ENCODE data around the gene PLRG1.
"Not testable (repeated sequence)": the region's sequence is repeated elsewhere in the genome, so short reads cannot be mapped to it uniquely, and the experiment has no call there.

The PLRG1 gene

DNA sequence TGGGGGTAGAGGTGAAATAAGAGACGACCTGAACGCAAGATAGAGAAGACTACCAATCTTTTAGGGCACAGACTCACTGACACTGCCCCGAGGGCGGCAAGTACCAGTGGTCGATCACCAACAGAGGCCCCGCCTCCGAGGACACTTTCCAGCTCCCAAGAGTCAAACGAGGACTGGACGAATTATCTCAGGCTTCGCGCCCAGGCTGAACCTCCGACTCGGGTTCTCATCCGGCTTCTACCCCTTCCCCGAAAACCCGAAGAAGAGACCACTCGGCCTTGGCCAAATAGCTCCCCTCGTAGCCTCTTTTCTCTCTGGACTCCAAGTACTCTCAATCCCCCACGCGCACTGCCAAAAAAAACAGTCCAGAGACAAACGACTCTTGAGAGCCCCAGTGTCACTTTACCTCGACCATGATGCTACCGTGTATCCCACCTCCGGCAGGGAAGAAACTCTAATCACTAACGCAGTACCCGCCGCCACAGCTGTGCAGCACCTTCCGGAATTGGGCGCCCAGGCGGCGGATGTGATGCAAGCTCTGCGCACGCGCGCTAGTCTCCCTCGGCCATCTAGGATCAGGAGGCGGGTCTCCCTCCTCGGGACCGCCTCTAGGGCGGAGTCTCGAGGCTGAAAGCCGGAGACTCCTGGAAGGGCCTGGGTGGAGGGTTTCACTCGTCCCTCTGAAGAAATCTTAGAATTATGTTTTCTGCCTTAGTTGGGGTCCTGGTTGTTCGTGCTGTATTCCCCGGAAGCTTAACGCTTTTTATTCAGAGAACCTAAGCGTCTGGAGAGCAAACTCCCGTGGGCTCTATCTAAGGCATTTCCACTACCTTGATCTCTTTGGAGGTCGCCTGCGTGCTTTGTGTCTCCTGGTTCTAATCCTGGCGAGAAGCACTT is at the start of gene PLRG1:
PLRG1 (minus strand) TSS at position 507 of the 897 bp plus-strand sequence; CDS start at position 415, 92 bp downstream.
- DNase-seq = peak; percentile 96

DNA sequence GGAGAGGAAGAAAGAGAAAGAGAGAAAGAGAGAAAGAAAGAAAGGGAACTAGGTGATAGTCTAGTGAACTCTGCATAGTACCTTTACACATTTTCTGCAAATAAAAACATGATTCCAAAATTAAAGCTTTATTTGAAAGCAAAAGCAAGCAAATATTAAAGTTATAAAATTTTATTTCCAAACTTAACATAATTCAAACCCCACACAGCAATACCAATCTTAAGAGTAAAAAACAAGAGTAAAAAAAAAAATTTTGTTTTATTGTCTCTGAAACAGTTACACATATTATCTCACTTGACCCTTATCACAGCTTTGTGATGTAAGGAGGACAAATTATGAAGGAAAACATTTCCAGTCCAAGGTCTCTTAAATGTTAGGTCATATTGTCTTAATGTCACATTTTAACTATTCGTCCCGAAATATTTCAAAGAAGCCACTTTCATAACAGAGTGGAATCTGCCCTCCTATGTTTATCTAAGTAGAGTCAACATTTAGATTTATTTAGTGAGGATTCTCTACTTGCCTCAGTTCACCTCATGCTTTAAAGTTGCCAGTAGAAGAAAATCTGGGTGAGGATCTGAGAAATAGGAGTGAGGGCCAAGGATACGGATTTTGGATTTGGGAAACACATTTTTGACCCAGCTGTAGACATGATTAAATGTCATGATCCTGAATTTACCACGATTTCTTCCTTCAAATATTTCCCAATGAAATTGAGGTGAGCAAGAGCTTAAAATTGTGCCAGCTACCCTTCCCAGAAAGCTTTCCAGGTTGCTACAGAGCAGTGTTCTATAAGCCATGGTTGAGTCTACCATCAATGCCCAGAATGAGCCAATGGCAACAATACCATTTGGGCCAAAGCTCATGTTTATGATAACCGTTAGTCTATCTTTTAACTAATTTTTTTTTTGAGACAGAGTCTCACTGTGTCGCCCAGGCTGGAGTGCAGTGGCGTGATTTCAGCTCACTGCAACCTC is 47.9 kb upstream of the PLRG1 start:
- no peak for DNase-seq

DNA sequence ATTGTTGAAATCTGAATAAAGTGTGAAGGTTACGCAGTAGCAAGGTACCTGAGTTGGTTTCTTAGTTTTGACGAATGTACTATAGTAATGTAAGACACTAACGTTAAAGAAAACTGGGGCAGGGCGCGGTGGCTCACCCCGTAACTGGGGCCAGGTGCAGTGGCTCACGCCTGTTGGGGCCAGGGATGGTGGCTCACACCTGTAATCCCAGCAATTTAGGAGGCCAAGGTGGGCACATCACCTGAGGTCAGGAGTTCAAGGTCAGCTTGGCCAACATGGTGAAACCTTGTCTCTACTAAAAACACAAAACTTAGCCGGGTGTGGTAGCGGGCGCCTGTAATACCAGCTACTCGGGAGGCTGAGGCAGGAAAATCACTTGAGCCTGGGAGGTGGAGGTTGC is 47.1 kb upstream of the PLRG1 start:
- DNase-seq = not testable (repeated sequence)

DNA sequence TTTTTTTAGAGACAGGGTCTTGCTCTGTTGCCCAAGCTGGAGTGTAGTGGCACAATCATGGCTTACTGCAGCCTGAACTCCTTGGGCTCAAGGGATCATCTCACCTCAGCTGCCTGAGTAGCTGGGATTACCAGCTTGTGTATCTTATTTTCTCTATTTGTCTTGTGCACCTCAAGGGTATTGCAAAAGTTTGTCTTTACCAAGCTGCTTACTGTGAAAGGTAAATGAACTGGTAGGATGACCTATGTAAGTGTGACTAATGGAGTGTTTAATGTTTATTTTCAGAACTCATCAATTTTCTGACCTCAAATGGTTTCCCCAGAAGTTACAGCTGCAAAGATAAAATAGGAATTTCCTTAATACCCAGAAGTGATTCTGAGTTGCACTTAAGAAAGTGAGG is 45.6 kb upstream of the PLRG1 start:
- DNase-seq = no peak

DNA sequence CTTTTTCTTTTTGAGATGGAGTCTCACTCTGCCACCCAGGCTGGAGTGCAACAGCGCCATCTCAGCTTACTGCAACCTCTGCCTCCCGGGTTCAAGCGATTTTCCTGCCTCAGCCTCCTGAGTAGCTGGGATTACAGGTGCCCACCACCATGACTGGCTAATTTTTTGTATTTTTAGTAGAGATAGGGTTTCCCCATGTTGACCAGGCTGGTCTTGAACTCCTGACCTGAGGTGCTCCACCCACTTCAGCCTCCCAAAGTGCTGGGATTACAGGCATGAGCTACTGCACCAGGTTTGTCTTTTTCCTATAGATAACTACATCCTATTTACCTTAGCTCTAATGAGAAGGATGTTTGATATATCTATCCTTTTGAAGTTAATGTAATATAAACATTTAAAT is 44.1 kb upstream of the PLRG1 start:
- DNase-seq = not testable (repeated sequence)

DNA sequence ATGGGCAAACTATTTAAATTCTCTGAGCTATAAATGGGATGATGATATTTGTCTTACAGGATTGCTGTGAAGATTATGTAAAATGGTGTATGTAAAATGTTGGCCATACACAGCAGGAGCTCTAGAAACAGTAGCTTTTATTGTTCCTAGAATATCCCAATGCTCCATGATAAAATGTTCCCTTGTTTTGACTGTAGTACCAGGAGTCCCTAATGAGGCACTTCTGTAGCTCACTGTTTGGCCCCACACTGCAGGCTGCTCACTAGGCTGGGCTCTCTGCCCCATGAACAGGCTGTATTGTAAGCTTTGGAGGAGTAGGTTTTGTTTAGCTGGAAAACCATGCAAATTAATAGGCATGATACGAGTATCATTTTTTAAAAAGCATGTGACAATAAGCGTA is 43.7 kb upstream of the PLRG1 start:
- no peak for DNase-seq

DNA sequence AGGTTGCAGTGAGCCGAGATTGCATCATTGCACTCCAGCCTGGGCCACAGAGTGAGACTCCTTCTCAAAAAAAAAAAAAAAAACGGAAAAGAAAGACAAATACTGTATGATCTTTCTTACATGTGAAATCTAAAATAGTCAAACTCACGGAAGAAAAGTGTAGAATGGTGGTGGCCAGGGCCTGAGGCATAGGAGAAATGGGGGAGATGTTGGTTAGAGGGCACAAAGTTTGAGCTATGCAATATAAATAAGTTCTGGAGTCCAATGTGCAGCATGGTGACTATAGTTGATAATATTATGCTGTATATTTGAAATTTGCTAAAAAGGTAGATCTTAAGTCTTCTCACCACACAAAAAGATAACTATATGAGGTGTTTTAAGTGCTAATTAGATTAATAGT is 41.7 kb upstream of the PLRG1 start:
- DNase-seq = no peak

DNA sequence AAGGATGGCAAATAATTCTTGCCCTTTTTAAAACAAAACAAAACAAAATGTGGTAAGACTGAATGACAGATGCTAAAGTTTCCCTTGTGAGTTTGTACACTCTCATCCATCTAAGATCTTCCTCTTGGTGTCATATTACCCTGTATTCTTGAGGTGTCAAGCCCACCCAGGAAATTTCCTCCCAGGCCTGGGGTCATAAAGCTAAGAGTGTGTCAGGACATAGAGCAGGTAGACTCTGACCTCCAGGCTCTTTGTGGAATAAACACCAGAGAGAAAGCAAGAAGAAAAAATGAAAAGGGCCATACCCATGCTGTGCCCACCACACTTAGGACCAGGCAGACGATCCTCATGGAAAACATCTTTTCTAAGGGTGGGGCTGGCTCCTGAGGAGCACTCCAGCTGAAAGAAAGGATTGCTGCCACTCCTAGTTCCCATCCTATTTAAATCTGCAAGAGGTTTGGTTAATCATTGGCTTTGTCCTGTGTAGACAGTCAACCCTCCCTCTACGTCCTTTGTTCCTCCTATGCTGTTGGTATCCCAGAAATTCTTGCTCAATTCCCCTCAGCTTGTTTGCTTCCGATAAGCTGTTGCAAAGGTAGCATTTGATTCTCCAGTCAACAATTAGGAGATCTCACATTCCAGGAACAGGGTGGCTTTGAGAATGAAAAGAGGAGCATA is 40.3 kb upstream of the PLRG1 start, which contains the start of gene FGA:
FGA (minus strand) TSS at position 414 of the 678 bp plus-strand sequence; CDS start at position 359, 55 bp downstream.
- no peak for DNase-seq

DNA sequence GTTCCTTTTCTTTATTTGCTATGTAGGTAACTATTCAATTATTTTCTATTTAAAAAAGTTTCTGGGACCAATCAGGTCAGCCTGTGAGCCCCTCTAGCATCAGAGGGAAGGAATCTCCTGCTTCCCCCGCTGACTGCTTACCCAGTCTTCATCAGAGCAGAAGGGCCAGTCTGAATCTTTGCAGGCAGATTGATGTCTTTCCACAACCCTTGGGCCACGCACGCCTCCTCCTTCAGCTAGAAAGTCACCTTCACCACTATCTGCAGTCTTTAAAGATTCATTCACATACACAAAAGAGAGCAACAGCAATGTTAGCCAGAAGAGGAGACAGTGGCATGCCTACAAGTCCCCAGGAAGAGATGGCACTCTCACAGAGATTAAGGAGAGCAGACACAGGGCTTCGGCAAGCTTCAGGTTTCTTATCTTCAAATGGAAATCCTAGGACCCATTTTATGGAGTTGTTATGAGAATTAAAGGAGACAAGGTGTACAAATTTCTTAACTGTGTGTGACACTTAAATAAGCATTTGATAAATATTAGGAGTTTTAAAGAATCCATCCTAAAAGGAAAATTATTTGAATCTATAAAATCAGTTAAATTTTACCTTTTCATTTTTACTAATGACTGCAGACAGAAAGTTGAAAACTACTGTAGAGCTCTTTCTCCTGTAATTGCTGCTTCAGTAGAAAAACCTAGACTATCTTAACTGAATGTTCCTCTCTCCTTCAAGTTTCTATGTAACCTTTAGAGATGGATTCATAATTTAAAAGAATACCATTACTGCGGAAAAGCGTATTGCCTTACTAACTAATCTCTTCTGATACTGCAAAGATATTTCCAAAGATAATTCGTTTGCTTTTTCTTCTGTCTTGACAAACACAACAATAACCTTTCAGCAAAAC is 39.3 kb upstream of the PLRG1 start:
- DNase-seq = no peak

DNA sequence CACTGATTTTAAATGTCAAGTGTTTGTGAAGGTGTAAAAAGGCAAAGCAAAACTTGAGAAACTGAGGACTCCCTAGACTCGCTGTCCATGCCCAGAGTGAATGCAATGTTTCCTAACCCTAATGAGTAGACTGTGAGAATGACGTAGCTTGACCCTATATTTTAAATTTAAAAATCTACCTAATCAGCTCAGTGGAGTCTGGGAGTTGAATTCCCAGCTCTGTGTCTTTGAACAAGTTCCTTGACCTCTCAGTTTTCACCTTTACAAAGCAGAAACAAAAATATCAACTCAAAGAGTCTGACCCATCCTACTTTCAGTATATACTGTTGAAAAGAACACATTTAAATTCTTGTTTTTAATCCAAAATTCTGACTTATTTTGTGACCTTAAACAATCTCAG is 38.0 kb upstream of the PLRG1 start:
- no peak for DNase-seq

DNA sequence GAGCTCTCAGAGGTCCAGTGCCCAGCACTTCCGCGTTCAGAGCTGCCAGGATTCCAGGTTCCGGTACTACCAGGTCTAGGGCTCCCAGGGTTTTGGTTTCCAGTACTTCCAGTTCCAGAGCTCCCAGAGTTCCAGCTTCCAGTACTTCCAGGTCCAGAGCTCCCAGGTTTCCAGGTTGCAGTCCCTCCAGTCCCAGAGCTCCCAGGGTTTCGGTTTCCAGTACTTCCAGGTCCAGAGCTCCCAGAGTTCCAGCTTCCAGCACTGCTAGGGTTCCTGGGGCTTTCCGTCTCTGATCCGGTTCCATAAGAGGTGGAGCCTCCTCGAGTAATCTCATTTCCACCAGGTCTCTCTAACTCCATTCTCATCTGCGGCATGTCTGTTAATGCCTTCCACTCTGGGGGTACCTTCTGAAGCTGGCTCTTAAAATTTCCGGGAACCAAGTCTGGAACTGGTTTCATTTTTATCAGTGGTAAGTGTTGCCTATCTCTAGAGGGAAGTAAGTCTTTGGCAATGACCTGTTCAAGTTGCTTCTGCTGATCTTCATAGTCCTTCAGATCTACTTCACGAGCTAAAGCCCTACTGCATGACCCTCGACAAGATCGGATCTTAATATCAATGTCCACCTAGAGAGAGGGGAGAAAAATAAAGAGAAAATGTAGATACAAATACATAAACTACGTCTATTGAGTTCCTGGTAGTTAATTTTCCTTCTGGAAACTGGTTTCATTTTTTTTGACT is 36.3 kb upstream of the PLRG1 start:
- no peak for DNase-seq

DNA sequence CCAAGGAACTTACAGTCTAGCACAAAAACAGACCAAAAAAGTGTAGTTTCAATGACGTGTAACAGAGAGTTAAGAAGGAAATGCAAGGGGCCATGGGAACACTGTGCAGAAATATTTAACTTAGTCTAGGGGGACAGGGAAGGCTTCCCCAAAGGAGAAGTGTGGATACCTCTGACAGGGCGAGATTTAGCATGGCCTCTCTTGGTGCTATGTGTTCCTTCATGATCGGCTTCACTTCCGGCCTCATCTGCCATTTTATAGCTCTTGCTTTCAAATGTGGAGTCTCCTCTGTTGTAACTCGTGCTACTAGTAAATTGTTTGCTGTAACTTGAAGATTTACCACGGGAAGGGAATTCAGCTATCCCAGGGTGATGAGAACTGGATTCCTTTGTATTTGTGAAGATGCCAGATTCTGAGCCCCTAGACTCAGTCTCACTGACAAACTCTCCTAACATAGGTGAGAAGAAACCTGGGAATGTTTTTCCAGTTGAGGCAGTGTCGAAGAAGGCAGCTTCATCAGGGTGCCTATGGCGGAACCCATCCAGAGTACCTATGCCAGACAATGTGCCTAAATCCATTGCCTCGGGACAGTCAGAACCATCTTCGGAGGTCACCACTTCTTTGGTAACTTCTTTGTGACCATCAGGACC is 35.3 kb upstream of the PLRG1 start:
- no peak for DNase-seq

DNA sequence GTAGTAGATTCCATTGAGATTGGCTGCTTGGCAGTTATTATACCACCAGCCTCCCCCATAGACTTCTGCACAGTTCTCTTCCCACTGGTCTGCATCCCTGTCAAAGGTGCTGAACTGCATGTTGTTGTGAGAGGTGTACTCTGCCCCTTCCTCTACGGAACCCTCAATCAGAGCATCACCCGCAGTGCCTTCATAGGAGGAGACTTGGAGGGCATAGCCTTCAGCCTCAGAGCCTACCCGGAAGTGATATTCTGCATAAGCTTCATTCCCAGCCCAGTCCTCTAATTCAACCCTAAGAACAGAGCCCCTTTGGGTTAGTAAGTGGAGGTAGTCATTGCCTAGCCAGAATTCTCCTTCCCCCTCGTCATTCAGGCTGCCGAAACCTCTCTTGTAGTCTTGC is 34.1 kb upstream of the PLRG1 start:
- DNase-seq = no peak

DNA sequence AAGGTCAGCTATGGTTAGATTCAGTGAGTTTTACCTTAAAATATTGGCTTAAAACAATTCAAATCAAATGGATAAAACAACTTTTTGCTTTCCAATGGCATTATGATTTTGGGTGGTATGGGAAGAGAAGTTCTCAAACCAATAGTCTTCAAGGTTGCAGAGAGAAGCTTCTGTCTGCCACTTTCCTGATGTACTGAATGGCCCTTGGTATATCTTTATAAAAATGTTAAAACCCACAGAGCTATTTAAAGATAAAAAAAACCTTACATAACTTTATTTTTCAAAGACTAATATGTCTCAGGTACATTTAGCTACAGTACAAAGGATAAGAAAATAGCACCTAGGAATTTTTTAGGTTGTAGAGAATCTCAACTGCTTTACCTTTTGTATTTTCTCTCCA is 33.5 kb upstream of the PLRG1 start:
- no peak for DNase-seq

DNA sequence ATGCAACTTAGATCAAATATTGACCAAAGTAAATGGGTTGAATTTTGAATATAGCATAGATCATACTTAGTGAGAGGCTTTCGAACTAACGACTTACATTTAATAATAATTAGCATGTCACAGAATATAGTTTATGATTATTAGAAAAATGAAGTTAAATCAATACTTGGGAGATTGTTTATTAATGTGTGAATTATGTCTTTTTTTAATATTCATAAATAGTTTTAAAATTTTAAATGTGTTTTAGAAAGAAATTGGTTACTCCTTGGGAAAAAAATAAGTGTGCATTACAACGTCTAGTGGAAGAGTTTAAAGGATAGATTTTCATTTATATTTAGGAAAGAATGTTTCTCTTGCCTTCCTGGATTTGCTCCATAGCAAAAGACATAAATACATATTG is 33.0 kb upstream of the PLRG1 start:
- DNase-seq = no peak

DNA sequence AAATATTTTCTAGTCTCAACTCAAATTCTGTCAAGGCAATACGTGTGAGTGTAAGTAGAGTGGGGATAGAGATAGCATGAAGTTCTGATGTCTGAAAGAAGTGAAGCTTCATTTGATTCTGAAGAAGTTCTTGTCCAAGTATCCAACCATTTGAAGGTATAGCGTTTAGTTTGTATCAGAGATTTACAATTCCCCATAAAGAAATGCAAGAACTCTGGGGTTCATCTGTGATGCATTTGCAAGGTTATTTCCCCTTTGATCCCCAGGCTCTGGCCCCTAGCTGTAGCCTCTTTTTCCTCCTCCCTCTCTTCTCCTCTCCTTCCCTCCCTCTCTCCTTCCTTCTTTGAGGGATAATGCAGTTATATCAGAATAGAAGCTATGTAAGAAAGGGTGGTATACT is 32.5 kb upstream of the PLRG1 start:
- DNase-seq = no peak

DNA sequence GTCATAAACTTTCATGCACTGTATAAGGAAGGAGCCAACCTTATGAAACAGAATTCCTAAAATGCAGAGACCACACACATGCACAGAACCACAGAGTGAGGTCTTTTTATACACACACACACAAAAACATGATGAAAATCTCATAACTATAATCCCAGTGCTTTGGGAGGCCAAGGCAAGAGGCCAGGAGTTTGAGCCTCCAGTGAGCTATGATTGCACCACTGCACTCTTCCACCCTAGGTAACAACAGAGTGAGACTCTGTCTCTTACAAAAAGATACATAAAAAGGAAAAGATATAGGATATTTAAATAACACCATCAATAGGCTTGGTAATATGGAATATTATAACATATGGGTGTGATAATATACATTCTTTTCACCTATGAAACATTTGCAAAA is 29.7 kb upstream of the PLRG1 start:
- DNase-seq = no peak

DNA sequence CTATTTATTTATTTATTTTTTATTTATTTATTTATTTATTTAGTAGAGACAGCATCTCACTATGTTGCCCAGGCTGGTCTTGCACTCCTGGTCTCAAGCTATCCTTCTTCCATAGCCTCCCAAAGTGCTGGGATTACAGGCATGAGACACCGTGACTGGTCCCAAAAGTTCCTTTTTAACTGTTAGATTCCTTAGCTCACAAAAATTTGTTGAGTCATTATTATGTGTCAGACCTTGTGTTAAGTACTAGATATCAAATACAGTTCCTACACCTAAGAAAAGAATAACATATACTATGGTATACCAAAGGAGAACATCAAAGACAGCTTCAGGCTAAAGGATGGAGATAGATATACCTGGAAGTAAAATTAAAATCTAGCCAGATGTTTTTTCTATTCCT is 28.7 kb upstream of the PLRG1 start:
- no peak for DNase-seq

DNA sequence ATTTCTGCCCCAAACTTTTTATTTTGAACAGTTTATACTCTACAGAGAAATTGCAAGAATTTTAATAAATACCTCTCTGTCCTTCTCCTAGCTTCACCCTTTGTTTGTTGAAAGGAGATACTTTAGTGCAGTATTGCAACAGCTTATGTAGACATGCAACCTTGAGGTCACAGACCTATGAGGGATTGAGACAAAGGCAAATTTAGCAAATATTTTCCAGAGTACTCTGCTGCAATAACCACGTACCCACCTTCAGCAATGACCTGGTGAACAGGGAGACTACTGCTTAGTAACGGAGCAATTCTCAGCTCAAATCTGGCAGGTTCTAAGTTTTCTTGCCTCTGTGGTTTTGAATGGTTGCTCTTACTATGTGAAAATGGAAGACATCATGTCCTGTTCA is 27.1 kb upstream of the PLRG1 start:
- no peak for DNase-seq

DNA sequence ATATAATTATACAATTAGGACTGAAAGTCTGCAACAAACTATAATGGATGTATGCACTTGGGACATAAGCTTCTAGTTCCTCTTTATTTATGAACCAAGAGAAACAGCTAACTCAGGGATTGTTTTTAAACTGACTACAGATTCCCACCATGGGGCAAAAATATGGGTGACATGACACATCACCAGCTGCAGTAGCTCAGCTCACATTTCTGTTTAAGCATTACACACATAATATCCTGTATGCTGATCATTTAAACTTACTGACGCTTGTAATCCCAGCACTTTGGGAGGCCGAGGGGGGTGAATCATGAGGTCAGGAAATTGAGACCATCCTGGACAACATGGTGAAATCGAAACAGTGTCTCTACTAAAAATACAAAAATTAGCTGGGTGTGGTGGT is 24.1 kb upstream of the PLRG1 start:
- DNase-seq = no peak
